ENCODE data around the gene IKZF1. TPM values are rescaled to one million over a fixed set of nuclear protein-coding genes. Genes with fewer than 3 reads are reported as not detected.

IKZF1 gene
- total RNA-seq, 1 donor from 2014 or later, result 40.9 TPM

DNA sequence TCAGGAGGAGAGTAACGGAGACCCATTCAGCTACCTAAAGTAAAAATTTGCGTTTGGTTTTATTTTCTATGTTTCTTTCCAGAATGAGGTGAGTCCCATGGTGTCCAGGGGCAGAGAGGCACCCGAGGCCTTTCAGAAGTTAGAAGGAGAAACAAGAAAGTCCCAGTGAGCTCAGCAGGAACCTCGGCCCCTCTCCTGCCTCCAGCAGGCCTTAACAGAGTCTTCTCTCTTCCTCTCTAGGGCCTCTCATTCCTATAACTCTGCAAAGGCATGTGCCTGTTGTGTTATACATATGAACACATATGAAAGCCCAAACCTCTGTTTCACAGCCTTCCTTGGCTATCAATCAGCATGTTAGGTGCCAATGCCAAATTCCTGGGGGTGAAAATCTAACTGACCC, 20.8 kb upstream of the IKZF1 start:
- DNase-seq (ENCODE audit: low spot score), result no peak

DNA sequence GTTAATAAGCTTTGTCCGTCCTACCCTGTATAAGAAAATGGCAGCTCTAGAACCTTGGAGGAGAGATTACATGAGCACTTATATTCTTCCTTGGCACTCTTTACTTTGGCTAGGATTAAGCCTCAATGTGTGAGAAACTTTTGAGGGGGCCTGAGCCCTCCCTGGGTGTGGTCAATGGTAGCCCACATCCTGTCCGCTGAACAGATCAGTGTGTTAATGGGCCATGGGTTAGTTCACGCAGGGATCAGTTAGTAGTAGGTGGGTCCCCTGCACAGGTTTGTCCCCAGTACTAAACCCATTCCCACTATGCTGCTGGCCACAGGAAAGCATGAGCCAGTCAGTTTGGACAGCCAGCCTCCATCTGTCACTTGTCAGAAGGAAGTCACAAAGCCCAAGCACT, 20.2 kb upstream of the IKZF1 start:
- DNase-seq (ENCODE audit: low spot score), result no peak

DNA sequence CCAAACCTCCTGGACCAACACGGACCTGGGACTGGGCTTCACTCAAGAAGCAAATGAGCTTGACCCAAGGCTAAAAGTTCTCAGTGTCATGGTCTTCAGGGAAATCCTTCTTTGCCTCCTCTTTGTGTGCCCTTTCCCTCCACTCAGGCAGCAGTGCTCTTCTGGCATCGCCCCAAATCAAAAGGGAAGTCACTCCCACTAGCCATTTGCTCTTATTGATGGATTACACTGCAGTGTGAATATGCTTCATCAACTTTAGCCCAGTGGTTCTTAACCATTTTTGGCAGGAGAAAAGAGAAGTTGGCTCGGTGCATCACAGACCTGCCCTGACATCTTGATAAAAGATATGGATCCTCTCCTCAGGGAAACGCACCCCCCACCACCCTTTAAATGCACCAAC, 19.2 kb upstream of the IKZF1 start:
- no peak for DNase-seq (ENCODE audit: low spot score)

DNA sequence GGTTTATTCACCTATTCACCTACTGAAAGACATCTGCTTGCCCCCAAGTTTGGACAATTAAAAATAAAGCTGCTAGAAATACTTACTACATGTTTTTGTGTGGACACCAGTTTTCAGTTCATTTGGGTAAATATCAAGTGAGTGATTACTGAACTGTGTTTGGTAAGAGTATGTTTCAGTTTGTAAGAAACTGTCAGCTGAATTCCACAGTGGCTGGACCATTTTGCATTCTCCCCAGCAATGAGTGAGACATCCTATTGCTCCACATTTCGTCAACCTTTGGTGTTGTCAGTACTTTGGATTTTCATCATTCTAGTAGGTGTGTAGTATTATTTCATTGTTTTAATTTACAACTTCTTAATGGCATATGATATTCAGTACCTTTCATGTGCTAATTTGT, 17.4 kb upstream of the IKZF1 start:
- no peak for DNase-seq (ENCODE audit: low spot score)

DNA sequence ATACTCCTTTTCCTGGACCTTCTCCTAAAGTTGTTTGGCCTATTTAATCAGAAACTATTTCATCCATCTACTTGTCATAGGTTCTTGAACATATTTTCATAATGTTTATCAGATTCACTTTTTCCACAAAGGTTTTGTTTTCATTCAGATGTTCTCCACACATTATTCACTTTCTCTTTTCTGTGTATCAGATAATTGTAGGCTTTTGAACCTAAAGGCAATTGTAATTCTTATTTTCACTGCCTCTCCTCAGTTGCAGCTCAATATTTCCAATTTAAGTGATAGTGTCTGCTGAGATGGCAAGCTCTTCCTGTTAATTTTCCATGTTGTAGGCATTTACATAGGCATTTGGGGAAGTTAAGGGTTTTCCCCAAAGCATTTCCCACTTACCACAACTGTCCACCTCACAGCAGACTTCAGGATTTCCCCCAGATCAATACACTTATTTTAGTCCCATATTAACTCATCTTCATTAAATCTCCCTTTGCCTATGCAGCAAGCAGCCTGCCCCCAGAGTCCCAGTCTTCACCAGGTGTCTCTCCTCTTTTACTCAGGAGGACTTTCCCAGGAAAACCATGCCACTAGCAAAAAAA, 12.3 kb upstream of the IKZF1 start:
- DNase-seq (ENCODE audit: low spot score), result no peak

DNA sequence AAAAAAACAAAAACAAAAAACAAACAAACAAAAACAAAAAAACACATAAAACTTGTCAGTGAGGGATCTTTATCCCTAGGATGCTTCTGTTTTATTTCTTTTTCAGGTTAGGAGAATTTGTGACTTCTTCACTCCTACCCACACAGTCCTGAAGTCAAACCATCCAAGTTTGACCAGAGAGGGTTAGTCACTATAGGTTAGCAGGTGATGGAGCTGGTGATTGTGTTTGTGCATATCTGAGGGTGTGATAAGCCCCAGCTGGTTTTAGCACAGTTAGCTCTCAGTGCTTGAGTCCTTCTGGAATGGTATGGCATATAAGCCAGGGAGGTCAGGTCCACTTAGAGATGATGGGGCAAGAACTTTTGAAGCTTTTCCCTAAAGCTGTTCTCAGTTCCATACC, 11.8 kb upstream of the IKZF1 start:
- no peak for DNase-seq (ENCODE audit: low spot score)

DNA sequence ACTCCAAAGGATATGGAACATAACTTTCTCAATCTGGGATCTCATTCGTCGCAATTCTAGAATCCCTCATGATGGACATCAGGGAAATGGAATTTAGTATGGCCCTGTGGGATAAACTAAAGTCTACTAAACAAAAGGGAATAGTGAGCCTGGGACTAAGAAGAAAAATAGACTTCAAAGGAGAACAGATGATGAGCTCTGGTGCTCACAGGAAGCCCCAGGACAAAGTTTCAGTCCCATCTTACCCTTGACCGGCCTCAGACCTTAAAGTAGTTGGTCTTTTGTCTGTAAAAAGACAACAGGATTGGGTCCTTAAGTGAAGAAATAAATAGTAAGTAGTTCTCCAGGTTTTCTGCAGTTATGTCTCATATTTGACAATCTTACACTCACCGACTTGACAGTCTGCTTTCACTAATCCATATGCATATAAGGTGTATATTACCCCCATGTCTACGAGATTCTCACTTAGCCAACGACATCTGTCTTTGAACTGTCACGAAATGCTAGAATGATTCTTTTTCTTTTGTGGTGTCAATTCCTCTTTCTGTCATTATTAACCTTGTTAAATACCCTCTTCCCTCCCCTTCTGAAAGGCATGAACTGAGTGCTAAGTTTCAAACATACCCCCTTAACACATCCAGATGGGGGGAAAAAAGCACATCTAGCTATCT, 10.9 kb upstream of the IKZF1 start:
- no peak for DNase-seq (ENCODE audit: low spot score)

DNA sequence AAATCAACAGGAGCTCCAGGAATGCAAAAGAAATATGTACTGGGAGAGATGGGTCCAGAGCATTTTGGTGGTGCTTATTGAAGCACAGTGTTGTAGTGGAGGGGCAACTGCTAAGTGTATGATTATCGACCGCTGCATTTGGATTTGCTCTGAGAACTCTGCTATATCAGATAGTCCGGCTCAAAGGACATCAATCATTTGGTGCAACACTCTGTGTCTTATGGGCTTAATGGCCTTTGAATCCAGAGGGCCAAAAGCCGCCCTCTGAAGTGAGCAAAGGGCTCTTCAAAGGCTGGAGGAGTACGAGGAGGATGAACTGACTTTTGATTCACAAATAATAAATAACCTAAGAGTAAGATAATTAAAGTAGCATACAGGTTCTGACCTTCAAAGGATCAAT, 9.4 kb upstream of the IKZF1 start:
- DNase-seq (ENCODE audit: low spot score), result no peak

DNA sequence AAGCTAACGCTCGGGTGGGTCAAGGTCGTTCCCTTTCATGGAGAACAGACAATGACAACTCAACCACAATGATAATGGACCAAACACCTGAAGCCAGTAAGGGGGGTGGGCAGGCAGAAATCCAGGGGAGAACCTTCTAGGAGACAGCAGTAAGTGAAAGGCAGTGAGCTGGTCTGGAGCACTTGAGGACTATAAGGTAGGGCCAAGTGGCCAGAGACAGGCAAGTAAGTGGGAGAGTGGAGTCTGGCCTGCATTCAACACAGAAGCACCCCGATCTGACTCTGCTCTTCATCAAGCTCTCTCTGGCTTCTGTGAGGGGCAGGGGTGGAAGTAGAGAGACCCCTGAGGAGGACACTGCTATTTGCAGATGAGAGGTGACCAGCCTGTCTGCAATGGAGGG, 7.7 kb upstream of the IKZF1 start:
- DNase-seq (ENCODE audit: low spot score), result no peak

DNA sequence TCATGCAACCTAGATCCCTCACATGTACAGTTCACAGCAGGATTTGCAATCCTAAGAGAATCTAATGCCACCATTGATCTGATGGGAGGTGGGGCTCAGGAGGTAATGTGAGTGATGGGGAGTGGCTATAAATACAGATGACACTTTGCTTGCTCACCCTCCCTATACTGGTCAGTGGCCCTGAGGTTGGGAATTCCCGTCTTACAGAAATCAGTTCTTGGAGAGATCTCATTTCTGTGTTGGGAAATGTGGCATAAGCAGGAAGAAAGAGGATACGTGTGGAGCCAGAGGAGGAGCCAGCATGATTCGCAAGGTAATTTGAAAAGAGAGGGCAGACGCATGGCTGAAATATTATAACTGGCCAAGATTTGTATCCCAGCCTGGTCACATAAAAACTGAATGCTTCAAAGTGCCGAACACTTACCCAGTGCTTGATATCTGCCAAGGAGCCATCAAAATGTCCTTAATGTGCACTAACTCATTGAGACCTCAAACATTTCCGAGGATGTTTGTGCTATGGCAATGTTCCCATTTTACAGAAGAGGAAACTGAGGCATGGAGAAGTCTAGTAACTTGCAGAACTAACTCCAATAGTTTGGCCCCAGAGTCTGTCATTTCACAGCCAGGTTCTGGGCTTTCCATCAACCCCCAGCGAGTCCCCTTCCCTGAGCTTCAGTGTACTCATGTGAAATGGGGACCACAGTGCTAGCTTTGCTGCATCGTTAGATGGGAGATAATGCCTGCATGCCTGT, 5.5 kb upstream of the IKZF1 start:
- DNase-seq (ENCODE audit: low spot score), result no peak

DNA sequence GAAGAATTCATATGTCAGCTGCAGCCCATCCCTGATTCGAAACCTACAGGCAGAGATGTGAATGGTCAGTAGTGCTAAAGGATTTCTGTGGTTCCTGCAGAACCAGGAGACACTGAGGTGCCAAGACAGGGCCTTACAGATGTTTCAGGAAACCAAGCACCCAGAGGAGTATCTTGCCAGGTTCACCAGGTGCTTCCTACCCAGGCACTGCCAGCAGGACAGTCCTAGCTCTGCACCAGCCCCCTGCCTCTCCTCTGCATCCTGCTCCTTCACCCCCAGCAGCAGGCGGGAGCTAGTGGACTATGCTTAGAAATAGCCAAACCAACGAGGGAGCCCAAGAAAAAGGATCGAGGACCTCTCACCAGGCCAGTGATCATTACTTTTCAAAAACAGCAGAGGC, 4.2 kb upstream of the IKZF1 start:
- no peak for DNase-seq (ENCODE audit: low spot score)

DNA sequence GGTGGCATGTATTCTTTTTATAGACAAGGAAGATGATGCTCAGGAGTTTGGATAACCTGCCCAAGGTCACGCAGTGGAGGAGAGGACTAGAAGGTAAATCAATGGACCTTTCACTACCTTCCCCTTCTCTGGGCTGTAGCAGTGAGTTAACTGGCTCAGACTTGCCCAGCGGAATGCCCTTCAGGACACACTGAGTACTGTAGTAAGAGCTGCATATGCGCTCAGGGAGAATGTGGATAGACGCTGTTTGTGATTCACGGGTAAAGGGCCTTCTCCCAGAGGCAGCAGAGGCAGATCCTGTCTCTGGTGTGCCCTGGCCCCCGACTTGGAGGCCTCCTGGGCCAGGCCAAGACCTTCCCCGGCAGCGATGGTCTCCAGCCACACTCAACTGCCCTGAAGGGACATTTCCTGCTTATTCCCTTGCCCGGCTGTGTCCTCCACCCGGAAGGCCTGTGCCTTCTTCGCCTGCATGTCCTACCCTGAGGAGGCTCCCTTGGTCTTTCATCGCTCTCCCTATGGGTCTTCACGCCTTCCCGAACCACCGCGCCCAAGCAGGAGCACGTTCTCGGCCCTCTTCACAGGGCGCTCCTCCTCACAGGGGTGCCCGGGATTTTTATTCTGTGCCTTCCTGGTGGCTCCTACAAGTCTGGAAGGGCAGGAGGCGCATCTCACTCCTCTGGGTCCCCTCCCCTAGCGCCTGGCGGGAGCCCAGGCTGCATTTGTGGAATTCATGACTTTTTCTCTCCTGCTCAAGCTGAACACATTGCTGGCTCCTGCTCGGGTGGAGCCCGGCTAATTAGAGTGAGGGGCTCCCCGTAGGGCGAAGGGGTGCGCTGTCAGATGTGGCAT, 1.8 kb upstream of the IKZF1 start:
- DNase-seq (ENCODE audit: low spot score), result no peak

DNA sequence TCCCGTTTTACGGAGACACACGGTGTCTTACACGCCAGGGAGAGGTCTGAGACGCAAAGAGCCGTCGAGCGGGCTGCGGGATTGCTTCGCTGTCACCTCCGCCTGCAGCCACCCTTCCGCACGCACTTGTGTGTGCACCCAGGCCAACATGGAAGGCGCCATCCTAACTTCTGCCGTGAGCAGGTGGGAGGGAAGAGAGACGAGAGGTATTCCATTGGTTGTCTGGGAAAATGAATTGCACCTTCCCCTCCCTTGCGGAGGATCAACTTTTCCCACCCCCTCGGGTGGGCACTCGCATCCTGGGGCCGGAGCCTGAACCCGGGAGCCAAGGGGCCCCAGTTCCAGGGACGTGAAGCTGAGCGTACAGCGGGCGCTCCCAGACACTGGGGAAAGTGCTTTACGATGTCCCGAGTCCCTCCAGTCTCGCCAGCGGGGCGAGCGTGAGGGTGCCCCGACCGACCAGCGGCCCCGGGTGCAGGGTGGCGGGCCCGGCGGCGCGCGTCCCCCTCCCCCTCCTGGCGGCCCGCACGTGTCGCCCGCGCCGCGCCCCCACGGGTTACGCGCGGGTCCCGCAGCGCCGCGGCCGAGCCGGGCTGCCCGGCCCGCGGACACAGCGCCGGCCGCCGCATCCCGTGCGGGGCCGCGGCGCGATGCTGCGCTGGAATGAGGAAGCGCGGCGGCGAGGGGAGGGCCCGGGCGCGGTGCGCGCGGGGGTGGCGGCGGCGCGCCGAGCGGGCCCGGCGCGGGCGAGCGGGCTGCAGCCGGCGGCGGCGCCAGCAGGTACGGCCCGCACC, 984 bp upstream of the IKZF1 start:
- no peak for DNase-seq (ENCODE audit: low spot score)

DNA sequence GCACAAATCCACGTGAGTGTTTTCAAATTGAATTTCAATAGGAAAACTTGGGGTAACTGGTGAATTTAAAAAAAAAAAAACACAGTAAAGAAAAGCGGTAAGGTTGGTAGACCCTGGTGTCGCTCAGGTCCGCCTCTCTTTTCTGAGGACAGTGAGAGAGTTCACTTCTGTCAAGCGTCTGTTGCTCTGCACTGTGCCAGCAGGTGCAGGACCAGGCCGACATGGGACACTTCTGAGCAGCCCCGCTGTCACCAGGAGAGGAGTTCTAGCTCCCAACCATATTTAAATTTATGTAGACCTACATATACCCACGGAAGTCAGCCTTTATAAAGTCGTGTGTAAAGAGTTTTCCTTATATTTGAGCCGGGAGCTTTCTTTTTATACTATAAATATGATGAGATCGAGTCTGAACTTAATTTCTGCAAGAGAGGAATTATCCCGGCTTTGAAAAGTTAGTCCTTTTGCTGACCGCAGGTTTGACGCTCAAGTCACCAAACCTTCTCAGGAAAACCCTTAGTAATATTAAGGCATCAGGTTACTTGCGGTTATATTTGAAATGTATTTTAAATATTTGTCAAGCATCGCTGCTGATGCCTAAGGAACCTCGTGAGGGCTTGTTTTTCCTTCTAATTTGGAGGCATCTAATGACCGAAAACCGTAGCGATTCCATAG, 531 bp downstream of the IKZF1 start:
- no peak for DNase-seq (ENCODE audit: low spot score)

DNA sequence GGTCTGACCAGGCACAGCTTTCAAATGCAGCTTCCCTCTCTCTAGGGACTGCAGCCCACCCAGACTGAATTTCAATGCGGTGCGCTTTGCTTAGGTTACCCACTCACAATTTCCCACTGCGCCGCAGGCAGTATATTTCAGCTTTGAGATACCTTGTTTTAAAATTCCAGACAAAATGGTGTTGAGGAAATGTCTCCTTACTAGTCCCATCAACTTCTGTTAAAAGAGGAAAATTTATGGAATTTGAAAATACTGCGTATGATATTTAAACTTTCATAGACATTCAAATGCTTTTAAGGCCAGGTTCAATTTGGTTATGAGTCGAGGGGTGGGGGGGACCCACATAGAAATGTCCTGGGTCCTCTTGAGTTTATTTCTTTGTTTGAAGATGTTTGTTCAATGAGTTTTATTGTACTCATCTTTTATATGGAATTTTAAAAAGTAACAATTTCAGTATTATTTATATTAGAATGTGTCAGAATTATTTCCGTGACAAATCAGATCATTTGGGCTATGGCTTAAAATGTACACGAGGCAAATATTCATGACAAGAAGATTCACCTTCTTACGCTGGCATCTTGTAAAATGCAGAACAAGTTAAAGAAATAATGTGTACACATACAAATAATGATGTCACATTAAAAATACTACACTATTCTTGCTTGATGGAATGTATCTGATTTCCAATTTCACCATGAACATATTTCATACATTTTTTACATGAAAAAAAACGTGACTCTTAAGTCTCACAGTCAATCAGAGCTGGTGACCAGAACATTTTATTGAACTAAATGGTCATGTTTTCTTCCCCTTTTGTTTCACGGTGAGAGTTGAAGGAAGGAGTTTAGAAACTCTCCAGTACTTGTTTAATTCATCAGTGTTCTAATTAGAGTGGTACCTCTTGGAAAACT, 1.3 kb downstream of the IKZF1 start:
- no peak for DNase-seq (ENCODE audit: low spot score)

DNA sequence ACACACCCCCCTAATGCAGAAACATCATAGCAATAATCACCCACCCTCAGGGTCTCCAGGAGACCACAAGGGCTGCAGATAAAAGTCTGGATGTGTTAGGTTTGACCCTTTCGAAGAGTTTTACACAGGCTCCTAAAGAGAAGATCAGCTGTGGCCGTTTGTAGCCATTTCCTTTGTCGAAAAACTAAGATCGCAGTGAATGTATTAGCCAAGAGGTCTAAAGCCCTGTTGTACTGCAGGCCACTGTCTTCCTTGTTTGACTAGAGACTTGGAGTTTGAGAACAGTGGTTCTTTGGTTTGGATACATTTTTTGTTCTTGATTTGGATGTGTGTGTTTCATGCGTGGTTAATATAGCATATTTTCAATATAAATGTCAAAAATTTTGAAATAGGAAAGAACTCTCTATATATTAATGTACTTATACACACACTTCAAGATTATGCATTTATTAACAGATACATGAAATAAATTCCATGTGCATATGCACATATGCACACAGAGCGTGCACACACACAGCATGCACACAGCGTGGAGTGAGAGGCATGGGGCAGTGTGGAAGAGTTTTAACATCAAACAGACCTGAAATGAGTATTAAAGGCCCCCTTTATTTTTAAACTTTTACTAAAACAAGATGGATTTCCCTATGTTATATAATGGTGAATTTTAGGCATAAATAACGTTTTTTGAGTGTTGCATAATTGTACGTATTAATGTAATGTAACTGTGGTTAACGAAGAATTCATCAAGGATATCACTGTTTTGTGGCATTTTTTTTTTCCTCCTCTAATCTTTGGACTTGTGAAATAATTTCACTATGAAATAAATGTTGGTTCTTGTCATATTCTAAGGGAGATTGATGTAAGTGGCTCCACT, 2.2 kb downstream of the IKZF1 start:
- no peak for DNase-seq (ENCODE audit: low spot score)

DNA sequence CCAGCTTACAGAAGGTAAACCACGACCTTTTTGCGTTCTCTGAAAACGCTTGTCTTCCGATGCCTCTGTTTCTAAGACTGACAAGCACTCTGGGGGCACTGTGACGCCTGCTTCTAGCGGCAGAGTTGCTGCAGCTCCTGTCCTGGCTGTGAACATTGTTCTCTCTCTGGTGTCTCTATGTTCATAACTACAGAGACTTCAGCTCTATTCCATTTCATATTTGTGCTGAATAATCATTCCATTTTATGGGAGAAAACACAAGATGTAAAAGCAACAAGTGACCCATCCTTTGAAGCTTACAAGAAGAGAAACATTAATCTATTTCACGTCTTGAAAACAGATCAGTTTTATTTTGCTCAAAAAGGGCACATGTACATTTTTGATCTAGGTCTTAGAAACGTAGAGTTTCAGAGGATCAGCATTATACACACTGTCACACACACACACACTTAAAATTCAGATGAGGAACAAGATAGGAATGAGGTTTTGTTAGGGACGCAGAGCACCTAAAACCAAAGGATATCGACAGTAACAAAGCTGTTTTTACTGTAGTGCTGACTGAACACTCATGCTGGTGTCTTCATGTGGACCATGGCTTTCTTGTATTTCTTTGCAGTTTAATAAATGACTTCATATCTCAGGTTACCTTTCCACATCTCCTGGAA, 3.0 kb downstream of the IKZF1 start:
- DNase-seq (ENCODE audit: low spot score), result no peak

DNA sequence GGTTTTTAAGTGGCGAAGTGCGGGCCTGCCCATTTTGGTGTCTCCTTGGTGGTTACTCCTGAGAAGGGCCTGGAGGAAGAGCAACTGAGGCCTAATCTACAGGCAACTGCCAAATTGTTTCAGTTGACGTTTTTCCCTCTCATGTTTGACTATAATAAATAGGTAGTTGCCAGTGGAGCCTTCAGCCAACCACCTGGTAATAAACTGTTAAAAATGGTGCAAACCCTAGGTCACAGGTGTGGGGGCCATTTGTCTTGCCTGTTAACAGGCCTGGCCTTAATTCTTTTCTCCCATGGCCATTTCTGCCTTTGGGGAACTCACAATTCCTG, 3.7 kb downstream of the IKZF1 start:
- no peak for DNase-seq (ENCODE audit: low spot score)
